ENCODE data around the gene PCGF1.

Gene PCGF1

DNA sequence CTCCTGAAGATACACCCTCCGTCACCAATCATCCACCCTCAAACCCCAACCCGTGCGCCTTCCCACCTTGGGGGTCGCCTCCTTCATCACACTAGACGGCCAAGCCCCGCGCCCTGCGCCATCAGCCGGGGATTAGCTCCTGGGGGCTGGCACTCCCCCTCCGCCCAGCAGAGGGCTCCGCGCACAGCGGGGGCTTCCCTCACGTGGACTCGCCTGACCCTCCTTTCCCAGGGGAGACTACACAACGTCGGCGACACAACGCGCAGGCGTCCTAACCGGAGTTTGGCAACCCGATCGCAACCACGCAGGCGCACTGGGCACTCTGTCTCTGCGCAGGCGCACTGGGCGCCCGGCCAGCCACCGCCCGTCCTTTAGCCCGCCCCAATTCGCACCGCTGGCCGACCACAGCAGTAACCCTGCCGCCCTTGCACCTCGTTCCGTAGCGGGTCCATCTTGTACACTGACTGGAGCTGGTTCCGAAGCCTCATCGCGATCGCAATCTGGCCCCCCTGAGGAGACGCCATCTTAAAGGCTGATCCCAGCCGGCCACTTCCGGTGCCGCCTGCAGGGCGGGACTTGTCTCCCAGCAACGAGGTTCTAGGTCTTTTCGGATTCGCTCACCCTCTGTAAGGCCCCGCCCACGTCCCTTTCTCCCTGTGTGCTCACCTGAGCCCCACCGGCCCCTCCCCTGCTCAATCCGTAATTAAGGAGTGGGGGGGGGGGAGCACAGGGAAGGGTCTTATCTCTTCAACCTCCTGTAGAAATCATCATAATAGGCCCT is at the start of gene PCGF1:
Gene PCGF1 (minus strand): TSS at position 551 of the 781 bp plus-strand sequence. CDS start 27 bp downstream, at position 524.
- CTCF ChIA-PET: interaction anchor here (0.7 to 2.4 kb wide), 9 partner anchors 13 to 81 kb away, joined by 3 to 11 read pairs (median 4); partner anchors contain the start of genes CCDC142, HTRA2 and TTC31
- POLR2A ChIA-PET: interaction anchor here (1.3 kb wide), 1 partner anchor 22 kb away, joined by 5 read pairs; the partner anchor contains the start of genes AUP1 and HTRA2
- DNase-seq (ENCODE audit: extremely low spot score): peak; percentile 97
- TF ChIP-seq, protein P1, sequence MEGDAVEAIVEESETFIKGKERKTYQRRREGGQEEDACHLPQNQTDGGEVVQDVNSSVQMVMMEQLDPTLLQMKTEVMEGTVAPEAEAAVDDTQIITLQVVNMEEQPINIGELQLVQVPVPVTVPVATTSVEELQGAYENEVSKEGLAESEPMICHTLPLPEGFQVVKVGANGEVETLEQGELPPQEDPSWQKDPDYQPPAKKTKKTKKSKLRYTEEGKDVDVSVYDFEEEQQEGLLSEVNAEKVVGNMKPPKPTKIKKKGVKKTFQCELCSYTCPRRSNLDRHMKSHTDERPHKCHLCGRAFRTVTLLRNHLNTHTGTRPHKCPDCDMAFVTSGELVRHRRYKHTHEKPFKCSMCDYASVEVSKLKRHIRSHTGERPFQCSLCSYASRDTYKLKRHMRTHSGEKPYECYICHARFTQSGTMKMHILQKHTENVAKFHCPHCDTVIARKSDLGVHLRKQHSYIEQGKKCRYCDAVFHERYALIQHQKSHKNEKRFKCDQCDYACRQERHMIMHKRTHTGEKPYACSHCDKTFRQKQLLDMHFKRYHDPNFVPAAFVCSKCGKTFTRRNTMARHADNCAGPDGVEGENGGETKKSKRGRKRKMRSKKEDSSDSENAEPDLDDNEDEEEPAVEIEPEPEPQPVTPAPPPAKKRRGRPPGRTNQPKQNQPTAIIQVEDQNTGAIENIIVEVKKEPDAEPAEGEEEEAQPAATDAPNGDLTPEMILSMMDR (IDR thresholded peaks at IDR 0.05; ENCODE audit: control extremely low read depth, extremely low read depth, low read depth, missing control alignments): peak; percentile 61

DNA sequence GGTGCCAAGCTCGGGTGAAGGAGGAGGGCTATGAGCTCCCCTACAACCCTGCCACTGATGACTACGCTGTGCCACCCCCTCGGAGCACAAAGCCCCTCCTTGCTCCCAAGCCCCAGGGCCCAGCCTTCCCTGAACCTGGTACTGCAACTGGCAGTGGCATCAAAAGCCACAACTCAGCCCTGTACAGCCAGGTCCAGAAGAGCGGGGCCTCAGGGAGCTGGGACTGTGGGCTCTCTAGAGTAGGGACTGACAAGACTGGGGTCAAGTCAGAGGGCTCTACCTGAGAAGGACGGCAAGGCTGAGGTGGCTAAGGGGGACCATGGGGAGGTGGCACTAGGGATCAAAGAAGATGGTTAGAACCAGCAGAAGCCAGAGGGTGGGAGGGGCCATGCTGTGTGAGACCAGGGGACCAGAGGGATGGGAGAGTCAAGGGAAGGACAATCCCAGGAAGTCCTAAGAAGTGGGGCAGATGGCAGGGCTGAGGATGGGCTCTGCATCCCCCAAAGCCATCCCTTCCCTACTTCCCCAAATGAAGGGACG is 49.4 kb upstream of the PCGF1 start:
- TF ChIP-seq, protein P1 (IDR thresholded peaks at IDR 0.05; ENCODE audit: control extremely low read depth, extremely low read depth, low read depth, missing control alignments): no peak
- CTCF ChIA-PET: interaction anchor here (0.9 to 3.8 kb wide), 6 partner anchors 13 to 30 kb away, joined by 3 to 26 read pairs (median 4); no protein-coding TSS in a partner anchor
- POLR2A ChIA-PET: no interaction called here
- no peak for DNase-seq (ENCODE audit: extremely low spot score)

DNA sequence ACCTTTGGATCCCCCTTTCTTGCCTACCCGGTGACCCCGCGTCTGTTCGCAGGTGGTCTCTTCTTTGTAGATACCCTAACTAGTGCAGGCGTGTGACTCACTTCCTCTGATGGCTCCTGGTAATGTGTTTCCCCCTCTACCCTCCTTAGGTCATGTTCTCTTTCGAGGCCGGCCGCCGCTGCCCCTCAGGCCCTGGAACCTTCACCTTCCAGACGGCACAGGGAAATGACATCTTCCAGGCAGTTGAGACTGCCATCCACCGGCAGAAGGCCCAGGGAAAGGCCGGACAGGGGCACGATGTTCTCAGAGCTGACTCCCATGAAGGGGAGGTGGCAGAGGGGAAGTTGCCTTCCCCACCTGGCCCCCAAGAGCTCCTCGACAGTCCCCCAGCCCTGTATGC is 48.7 kb upstream of the PCGF1 start:
- POLR2A ChIA-PET: no interaction called here
- no peak for DNase-seq (ENCODE audit: extremely low spot score)
- TF ChIP-seq, protein P1 (IDR thresholded peaks at IDR 0.05; ENCODE audit: control extremely low read depth, extremely low read depth, low read depth, missing control alignments): no peak
- CTCF ChIA-PET: interaction anchor here (0.9 to 3.8 kb wide), 5 partner anchors 8 to 32 kb away, joined by 3 to 26 read pairs (median 5); no protein-coding TSS in a partner anchor

DNA sequence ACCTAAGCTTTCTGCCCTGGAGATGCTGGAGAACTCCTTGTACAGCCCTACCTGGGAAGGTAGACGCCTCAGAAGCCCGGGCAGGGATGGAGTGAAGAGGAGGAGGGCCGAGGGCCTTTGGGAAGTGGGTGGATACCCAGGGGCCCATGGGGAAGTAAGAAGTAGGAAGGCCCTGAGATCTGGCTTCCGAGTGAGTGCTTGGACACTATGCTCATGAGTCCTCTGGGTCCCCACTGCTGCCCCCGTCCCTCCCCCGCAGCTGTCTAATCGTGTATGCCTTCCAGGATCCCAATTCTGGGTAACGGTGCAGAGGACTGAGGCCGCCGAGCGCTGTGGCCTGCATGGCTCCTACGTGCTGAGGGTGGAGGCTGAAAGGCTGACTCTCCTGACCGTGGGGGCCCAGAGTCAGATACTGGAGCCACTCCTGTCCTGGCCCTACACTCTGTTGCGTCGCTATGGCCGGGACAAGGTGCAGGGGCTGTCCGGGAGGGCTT is 48.2 kb upstream of the PCGF1 start:
- CTCF ChIA-PET: interaction anchor here (0.9 to 3.8 kb wide), 6 partner anchors 9 to 32 kb away, joined by 3 to 26 read pairs (median 4); no protein-coding TSS in a partner anchor
- TF ChIP-seq, protein P1 (IDR thresholded peaks at IDR 0.05; ENCODE audit: control extremely low read depth, extremely low read depth, low read depth, missing control alignments): no peak
- DNase-seq (ENCODE audit: extremely low spot score): no peak
- POLR2A ChIA-PET: no interaction called here

DNA sequence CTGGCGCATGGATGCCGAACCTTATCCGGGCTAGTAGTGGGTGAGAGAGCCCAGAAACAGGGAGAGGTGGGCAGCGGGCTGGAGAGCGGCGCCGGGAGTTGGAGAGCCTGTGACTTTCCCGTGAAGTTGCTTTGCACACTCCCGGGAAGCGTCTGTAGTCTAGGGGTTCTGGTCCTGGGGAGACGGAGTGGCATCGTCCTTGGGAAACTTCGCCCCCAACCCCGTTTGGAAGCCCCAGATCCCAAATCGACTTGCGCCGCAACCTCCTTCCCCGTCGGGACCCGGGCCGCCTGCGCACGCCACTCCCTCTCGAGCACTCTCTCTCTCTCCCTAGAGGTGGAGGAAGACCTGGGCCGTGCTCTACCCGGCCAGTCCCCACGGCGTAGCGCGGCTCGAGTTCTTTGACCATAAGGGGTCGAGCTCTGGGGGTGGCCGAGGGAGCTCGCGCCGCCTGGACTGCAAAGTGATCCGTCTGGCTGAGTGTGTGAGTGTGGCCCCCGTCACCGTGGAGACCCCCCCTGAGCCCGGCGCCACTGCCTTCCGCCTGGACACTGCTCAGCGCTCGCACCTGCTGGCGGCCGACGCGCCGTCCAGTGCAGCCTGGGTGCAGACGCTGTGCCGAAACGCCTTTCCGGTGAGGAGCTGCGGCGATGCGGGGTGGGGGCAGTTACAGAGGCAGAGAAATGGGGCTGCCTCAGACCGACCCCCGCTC is 47.5 kb upstream of the PCGF1 start:
- POLR2A ChIA-PET: no interaction called here
- DNase-seq (ENCODE audit: extremely low spot score): peak; percentile 66

More for the DNA sequence above, 47.5 kb upstream of the PCGF1 start:
- CTCF ChIA-PET: interaction anchor here (0.9 to 3.8 kb wide), 6 partner anchors 10 to 33 kb away, joined by 3 to 26 read pairs (median 4); no protein-coding TSS in a partner anchor
- TF ChIP-seq, protein P1 (IDR thresholded peaks at IDR 0.05; ENCODE audit: control extremely low read depth, extremely low read depth, low read depth, missing control alignments): no peak

Data from GM10248 (cell line).